Heart right ventricle (tissue), 16 donors: ENCODE results near the gene CYRIA. TPM values are rescaled to one million over a fixed set of nuclear protein-coding genes. Genes with fewer than 3 reads are reported as not detected.

ENCODE experiments used
- ATAC-seq, 8 donors: fragments of 200-7000 bp; cut with Tn5 transposase; one replicate each; pipeline ENCODE4 v1.9.1; 2020; ENCODE audit warnings: mild to moderate bottlenecking in 8 of 8, moderate library complexity in 8 of 8, moderate number of reproducible peaks in 1 of 8
- DNase-seq, 2 donors: peaks; one replicate each; pipeline ENCODE4 v3.0.0-alpha.2; 2020
- H3K27ac ChIP-seq, 10 donors: fragments of 200-600 bp; sonication (generic) in 2 of 10; one replicate each; pipeline versions ENCODE4 v1.5.0 to v1.8.0; 2020 to 2022; ENCODE audit warnings: mild to moderate bottlenecking in 3 of 10
- H3K27me3 ChIP-seq, 7 donors: fragments of 200-600 bp; one replicate each; pipeline ENCODE4 v1.8.0; 2021 to 2022; ENCODE audit warnings: mild to moderate bottlenecking in 2 of 7
- H3K36me3 ChIP-seq, 9 donors: fragments of 200-600 bp; sonication (generic) in 1 of 9; one replicate each; pipeline versions ENCODE4 v1.5.0 to v1.8.0; 2020 to 2022; ENCODE audit warnings: mild to moderate bottlenecking in 2 of 9
- H3K4me1 ChIP-seq, 9 donors: fragments of 200-600 bp; sonication (generic) in 1 of 9; one replicate each; pipeline versions ENCODE4 v1.5.0 to v1.8.0; 2020 to 2022; ENCODE audit warnings: mild to moderate bottlenecking in 4 of 9
- H3K4me3 ChIP-seq, 10 donors: fragments of 200-600 bp; sonication (generic) in 2 of 10; one replicate each; pipeline versions ENCODE4 v1.5.0 to v1.8.0; 2020 to 2022; ENCODE audit warnings: mild to moderate bottlenecking in 7 of 10, moderate library complexity in 2 of 10
- H3K9me3 ChIP-seq, 11 donors: fragments of 200-600 bp in 10 of 11; sonication (generic) in 2 of 11; one replicate each; pipeline versions ENCODE4 v1.5.0 to v1.8.0; 2013 to 2022; ENCODE audit warnings: mild to moderate bottlenecking in 2 of 11, control low read depth in 1 of 11, moderate library complexity in 1 of 11
- CTCF ChIP-seq, 9 donors: fragments of 200-600 bp; sonication (generic) in 2 of 9; IDR thresholded peaks; one replicate each; pipeline versions ENCODE4 v1.5.0 to v1.8.0; 2021 to 2022; ENCODE audit warnings: antibody characterized with exemption in 9 of 9, mild to moderate bottlenecking in 5 of 9, moderate library complexity in 1 of 9
- WGBS, 2 donors: extraction: QIAGEN DNeasy Blood & Tissue Kit; methylation state at CpG; one replicate each; pipeline ENCODE4 v1.1.7; 2013; ENCODE audit warnings: inconsistent platforms in 1 of 2; 5-methylcytosine and 5-hydroxymethylcytosine counted together
- intact Hi-C, 10 donors: fragments of 100-400 bp; cut with DNase I; formaldehyde crosslinking; loops; one replicate each; pipeline versions ENCODE4 v1.11.1 to v1.14.2; 2022
- polyA plus RNA-seq, 2 donors: library from polyadenylated mRNA; stranded (reverse); fragments of 200-250 nt; gene quantifications; one replicate each; pipeline ENCODE4 v1.2.3, GENCODE V29; 2013
- total RNA-seq, 10 donors: library from RNA; stranded (reverse); fragmentation: NEBNext Ultra II Directional in 3 of 10; extraction: Animal tissue kit (Norgen Biotek cat#: 25700) in 3 of 10; gene quantifications; one replicate each; pipeline versions ENCODE4 v1.2.1 to v1.2.4, GENCODE V29; 2021 to 2023
- donor health status: Arrhythmogenic right ventricular cardiomyopathy.
- donor health status: ischemic (EF 13 %, LVEDD 7.1; RV severe dilation, severe dysfunction).
- donor health status: healthy with polysubstance abuse.
- donor health status: DM: no; HTN: yes; CAD: no.
- donor health status: DM: no; HTN: no; CAD: no.
- donor health status: ischemic (EF 25% LVEDD 6.9; RV normal size, moderate dysfunction).
- donor health status: ischemic (EF 25% LVEDD 5.7; RV mildly dilated, moderate dysfunction).
- donor health status: healthy.
- donor health status: DM: yes; HTN: yes; CAD: no.
- donor health status: Ischemic cardiomyopathy.
- donor health status: ischemic (EF 35%, LVEDD 5.7; RV mildly dilated, moderate dysfunction).
- donor health status: nonischemic (EF 11% LVEDD 7.7; RV severe dilation, severe dysfunction).
- donor health status: DM: yes; HTN: yes; CAD: no.
- donor health status: PGD.
- donor health status: ischemic (EF 29% LVEDD 5.4; RV normal size, mild dysfunction).
- donor health status: nonischemic (EF 23%, LVEDD 6.1; RV moderate dilation, normal function).

Gene CYRIA
- total and polyA plus RNA-seq, 12 donors: 1.2 to 10.6 (median 3.1) TPM

DNA sequence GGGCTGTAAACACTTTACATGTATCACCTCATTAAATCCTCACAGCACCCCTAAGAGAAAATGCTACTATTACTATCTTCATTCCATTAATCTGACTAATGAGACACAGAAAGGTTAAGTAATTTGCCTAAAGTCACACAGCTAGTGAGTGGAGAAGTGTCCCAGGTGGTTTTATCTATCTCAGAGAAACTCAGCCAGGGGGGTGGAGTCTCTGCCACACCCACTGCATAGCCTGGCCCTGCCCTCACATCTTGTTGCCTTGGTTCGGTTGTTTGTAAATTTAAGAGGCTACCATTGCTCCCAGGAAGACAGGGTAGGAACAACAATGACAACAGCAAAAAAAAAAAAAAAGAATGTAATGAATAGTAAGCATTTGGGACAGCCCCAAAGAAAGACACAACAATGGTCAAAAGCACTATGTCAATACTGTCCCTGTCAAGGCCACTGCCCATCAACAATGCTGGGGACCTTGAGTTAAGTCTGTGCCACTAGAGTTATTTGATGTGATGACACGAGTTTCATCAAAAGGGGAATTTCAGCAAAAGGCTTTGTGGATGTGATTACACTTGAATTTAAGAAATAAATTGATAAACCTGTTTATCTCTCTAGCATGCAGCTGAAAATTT, 17.5 kb downstream of the CYRIA start:
- TF ChIP-seq CTCF (IDR thresholded peaks at IDR 0.05): no peak
- Histone ChIP-seq H3K9me3 (no peaks in the 10 kb centered on the region), H3K4me3 (no peak overlapping the region), H3K4me1 (peaks cover 2 to 50% (median 33%) of the 10 kb centered on the region in 9 donors), H3K27me3 (no peaks in the 10 kb centered on the region), H3K27ac (no peak overlapping the region), H3K36me3 (peaks cover 0 to 13% (median 0%) of the 10 kb centered on the region in 9 donors)
- DNase-seq (no peak), ATAC-seq (no peak)
- WGBS, 2 donors: 81 to 96% methylated on average over 2 of the region's 2 CpGs
- intact Hi-C loops: no loop called here

GRCh38 chr2:16645775-16646559, 19.7 kb downstream of the CYRIA start:
- H3K27me3 ChIP-seq: no peaks in the 10 kb centered on the region
- WGBS, 2 donors: 92 to 93% methylated on average over 3 of the region's 3 CpGs
- no peak overlapping the region for H3K27ac ChIP-seq
- no peak for ATAC-seq
- TF ChIP-seq CTCF (IDR thresholded peaks at IDR 0.05): no peak
- DNase-seq: no peak
- H3K9me3 ChIP-seq: no peaks in the 10 kb centered on the region
- intact Hi-C loops: no loop called here
- peaks cover 0 to 46% (median 25%) of the 10 kb centered on the region in 9 donors for H3K4me1 ChIP-seq
- peaks cover 0 to 13% (median 0%) of the 10 kb centered on the region in 9 donors for H3K36me3 ChIP-seq
- H3K4me3 ChIP-seq: no peak overlapping the region

DNA sequence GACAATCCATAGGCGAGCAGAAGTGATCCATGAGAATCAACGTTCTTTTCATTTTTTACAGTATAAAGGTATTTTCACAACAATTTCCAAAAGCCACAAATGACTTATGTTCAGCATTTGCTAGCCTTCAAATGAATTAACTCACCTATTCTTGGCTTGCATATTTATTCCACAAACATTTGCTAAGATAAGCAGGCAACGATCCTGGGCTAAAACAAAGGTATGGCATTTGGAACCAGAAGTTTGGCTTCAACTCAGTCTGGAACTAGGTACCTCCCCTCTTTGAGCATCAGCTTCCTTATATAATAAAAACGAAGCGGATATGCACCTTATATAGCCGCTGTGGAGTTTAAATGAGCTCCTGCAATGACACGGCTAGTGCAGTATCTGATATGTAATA, 20.5 kb downstream of the CYRIA start:
- Histone ChIP-seq H3K36me3 (peaks cover 0 to 17% (median 0%) of the 10 kb centered on the region in 9 donors), H3K27ac (no peak overlapping the region), H3K4me1 (peaks cover 4 to 45% (median 24%) of the 10 kb centered on the region in 9 donors), H3K27me3 (no peaks in the 10 kb centered on the region), H3K4me3 (no peak overlapping the region), H3K9me3 (no peaks in the 10 kb centered on the region)
- DNase-seq (no peak), ATAC-seq (no peak)
- no peak for TF ChIP-seq CTCF (IDR thresholded peaks at IDR 0.05)
- intact Hi-C loops: no loop called here
- 86 to 90% methylated on average over 7 of the region's 7 CpGs for WGBS, 2 donors

DNA sequence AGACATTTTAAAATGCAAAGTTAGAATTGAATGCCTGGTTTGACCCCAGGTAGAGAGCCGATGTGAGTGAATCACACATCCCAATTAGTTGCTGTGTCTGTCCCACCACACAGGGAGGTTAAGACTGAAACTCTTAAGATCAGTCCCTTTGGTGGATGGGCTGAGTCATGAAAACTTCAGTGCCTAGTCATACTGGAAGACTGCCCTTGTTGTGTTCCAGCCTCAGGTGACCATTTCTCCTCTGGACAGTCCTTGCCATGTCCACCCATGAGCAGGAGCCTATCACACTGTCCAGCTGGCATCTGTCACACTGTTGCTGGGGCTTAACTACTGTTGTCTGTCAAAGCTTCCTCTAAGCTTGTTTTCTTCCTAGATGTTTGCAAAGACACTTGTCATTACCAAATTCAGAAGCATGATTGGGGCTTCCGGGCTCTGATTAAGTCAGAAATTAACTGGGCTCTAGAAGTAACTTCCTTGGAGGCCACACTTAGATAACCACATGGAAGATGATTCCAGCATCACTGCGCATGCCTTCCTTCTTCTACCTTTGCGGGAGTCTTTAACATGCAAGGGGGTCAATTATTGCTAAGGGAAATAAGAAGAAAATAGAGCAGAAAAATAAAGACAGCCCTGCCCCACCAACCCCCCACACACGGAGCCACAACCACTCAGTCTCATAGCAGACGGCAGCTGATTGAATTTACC, 21.3 kb downstream of the CYRIA start:
- H3K9me3 ChIP-seq: no peaks in the 10 kb centered on the region
- intact Hi-C loops: no loop called here
- H3K36me3 ChIP-seq: peaks cover 0 to 23% (median 0%) of the 10 kb centered on the region in 9 donors
- no peak overlapping the region for H3K4me3 ChIP-seq
- 90 to 94% methylated on average over 6 of the region's 6 CpGs for WGBS, 2 donors
- H3K27me3 ChIP-seq: no peaks in the 10 kb centered on the region
- H3K4me1 ChIP-seq: peaks cover 4 to 45% (median 28%) of the 10 kb centered on the region in 9 donors
- TF ChIP-seq CTCF (IDR thresholded peaks at IDR 0.05): no peak
- no peak for DNase-seq
- no peak overlapping the region for H3K27ac ChIP-seq
- no peak for ATAC-seq
